Measurements from ENCODE around the gene SPTB.

DNA sequence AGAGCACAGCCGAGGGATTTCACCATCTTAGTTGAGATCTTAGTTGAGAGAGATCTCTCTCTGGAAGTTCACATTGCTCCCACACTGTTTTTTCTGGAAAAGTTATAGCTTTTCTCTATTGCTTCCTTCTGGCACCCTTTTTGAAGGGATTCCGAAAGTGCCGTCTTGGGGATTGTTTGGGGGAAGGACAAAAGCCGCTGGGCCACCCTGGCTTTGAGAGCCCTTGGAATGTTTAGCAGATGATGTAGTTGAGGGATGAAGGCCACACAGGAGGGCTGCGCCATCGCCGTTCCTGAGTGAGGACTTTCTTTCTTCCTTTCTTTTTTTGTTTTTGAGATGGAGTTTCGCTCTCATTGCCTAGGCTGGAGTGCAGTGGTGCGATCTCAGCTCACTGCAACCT is 157.8 kb downstream of the SPTB start:
- TF ChIP-seq, protein P1, sequence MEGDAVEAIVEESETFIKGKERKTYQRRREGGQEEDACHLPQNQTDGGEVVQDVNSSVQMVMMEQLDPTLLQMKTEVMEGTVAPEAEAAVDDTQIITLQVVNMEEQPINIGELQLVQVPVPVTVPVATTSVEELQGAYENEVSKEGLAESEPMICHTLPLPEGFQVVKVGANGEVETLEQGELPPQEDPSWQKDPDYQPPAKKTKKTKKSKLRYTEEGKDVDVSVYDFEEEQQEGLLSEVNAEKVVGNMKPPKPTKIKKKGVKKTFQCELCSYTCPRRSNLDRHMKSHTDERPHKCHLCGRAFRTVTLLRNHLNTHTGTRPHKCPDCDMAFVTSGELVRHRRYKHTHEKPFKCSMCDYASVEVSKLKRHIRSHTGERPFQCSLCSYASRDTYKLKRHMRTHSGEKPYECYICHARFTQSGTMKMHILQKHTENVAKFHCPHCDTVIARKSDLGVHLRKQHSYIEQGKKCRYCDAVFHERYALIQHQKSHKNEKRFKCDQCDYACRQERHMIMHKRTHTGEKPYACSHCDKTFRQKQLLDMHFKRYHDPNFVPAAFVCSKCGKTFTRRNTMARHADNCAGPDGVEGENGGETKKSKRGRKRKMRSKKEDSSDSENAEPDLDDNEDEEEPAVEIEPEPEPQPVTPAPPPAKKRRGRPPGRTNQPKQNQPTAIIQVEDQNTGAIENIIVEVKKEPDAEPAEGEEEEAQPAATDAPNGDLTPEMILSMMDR (IDR thresholded peaks at IDR 0.05): no peak
- no peak for TF ChIP-seq ZFX (IDR thresholded peaks at IDR 0.05; ENCODE audit: borderline replicate concordance)
